Keratinocyte (primary cell): ENCODE results near the gene MET.

Experiments
- CTCF ChIP-seq, 3 experiments: IDR thresholded peaks in 1 of 3; conservative IDR thresholded peaks in 1 of 3; optimal IDR thresholded peaks in 1 of 3; 2 replicates in 2 of 3; 3 replicates in 1 of 3; pipeline versions ENCODE3 to v1.5.1; 2011; ENCODE audit warnings: low read length in 3 of 3, mild to moderate bottlenecking in 3 of 3, moderate library complexity in 2 of 3, control low read depth in 1 of 3, inconsistent platforms in 1 of 3; ENCODE audit not compliant: insufficient read depth in 2 of 3; ENCODE audit errors: extremely low read depth in 1 of 3
- EZH2 ChIP-seq: IDR thresholded peaks from one replicate; pipeline ENCODE4 v1.6.1; 2012; ENCODE audit warnings: inconsistent platforms, mild to moderate bottlenecking, low read length, moderate library complexity

GRCh38 chr7:116687801-116688201, 15.8 kb downstream of the MET start:
- TF ChIP-seq CTCF (optimal IDR thresholded peaks at IDR 0.05 in 1 of 3, IDR thresholded peaks at IDR 0.05 in 1 of 3, conservative IDR thresholded peaks at IDR 0.05 in 1 of 3; ENCODE audit: extremely low read depth in 1 of 3, insufficient read depth in 2 of 3, low read length in 3 of 3) (no peak), EZH2 (no peak)
